AML-193 (cell line): ENCODE data around the gene KIF1A.
"Not testable (repeated sequence)": the region's sequence is repeated elsewhere in the genome, so short reads cannot be mapped to it uniquely, and the experiment has no call there.

Experiments used
- DNase-seq, 2 experiments: peaks; one replicate each; lab custom pipeline; 2025; lab: John Stamatoyannopoulos, UW

KIF1A gene

GRCh38 chr2:240846873-240847595, 27.0 kb upstream of the KIF1A start:
- DNase-seq = no peak

DNA sequence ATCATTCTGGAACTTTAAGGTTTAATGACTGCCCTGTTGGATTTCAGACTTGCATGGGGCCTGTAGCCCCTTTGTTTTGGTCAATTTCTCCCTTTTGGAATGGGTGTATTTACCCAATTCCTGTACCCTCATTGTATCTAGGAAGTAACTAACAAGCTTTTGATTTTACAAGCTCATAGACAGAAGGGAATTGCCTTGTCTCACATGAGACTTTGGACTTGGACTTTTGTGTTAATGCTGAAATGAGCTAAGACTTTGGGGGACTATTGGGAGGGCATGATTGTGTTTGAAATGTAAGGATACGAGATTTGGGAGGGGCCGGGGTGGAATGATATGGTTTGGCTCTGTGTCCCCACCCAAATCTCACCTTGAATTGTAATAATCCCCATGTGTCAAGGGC, 26.3 kb upstream of the KIF1A start:
- DNase-seq = not testable (repeated sequence)

DNA sequence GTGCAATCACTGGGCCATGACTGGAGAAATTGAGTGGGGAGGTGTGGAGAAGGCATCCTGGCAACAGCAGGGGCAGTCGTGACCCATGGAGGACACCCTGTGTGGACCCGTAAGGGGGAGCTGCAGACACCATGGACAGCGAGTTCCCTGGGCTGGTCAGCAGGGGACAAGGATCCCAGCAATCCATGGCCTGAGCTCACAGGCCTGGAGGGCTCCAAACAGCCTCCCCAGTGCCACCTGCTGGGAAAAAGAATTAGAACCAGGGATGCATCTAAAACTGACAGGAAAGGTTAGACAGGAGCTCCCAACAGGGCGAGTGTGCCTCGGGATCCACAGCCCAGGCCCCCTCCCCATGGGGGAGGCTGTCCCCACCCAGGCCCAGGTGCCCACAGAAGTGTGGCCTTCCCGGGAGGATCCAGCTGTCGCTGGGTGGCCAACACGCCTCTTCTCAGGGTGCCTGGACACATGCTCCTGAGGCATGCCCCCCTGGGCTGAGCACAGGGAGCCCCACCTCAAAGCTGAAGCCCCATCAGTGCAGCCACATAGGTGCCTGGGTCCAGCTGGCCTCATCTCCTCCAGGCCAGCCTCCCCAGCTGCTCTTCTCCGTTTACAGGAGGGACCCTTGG, 20.5 kb upstream of the KIF1A start:
- DNase-seq = no peak

DNA sequence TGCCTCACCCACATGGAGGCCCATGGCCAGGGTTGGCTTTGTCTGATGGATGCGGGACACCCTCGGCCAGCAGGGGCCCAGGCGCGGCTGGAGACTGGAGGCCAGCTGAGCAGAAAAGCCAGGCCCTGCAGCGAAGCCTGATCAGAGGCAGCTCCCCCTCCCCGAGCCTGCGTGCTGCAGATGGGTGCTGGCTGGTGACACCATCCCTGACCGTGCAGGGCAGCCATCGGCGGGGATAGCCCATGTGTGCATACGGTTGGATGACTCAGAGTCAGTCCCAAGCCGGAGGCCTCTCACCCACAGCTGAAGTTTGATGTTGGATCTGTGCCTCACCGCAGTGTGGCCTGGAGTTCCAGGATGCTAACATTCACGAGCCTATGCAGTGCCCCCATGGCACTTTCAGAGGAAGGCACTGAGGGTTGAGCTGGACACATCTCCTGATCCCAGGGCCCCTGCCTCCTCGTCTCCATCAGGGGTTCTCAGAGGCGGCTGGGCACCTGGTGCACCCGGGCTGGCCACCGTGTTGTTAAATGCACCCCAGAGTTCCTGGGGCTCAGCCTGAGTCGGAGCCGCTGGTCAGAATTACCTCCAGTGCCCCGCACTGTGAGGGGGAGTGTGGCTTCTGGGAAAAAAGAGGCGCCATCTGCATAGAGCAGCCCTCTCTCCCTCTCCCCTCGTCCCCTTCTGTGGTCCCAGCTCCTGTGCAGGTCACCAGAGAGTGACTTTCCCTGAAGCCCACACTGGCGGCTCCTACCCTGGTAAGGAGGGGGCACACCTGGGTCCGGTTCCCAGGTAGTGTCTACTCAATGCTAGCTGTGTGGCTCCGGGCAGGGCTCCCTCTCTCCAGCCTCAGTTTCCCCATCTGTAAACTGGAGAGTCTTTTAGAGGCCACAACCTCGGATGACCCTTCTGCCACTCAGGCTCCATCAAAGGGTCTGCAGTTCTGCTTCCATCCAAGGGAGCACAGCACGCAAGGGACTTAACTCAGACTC, 19.4 kb upstream of the KIF1A start:
- no peak for DNase-seq

- DNase-seq = no peak
These were observed 17.6 kb upstream of the KIF1A start for GRCh38 chr2:240837621-240838020.

GRCh38 chr2:240836781-240837467, 16.9 kb upstream of the KIF1A start:
- no peak for DNase-seq

GRCh38 chr2:240835528-240835927, 15.5 kb upstream of the KIF1A start:
- no peak for DNase-seq

- DNase-seq = no peak
These were observed 14.5 kb upstream of the KIF1A start for GRCh38 chr2:240834377-240834975.

GRCh38 chr2:240833724-240834285, 13.8 kb upstream of the KIF1A start:
- DNase-seq = no peak

DNA sequence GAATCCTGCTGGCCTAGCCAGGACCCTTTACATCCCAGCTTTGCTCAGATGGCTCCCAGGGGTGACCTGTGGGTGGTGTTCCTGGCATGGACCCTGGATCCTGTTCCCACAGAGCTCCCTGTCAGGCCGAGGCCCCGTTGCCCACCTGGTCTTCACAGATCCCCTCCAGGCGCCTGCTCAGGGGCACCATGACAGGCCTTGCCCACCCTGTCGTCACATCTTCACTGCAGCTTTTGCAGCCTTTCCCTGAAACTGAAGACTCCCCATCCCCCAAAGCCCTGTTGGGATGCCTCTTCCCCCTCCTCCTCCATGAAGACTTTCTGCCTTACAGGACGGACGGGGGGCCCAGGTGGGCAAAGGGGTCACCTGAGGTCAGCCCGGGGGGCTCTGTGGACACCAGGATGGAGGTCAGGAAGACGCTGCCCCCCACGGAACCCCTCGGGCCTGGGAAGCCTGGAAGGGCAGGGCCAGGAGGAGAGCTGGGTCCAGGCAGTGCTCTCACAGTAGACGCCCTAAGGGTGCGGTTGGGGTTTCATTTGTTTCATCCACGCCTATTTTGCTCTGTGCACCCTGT, 13.0 kb upstream of the KIF1A start:
- DNase-seq = no peak

DNA sequence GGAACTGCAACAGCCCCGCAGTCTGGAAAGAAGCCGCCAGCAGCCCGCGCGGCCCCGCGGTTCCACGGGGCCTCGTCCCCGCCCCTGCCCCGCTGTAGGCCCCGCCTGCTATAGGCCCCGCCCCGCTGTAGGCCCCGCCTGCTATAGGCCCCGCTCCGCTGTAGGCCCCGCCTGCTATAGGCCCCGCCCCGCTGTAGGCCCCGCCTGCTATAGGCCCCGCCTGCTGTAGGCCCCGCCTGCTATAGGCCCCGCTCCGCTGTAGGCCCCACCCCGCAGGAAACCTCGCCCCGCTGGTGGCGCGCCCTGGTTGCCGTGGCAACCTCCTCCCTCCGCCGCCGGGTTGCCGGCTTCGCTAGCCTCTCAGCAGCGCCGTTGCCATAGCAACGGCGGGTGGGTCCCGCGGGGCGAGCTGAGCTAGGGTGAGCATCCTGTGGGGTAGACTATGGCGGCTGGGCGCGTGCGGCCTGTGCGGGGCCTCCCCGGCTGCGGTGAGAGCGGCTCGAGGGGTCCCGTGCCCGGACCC, 12.2 kb upstream of the KIF1A start:
- DNase-seq = no peak

DNA sequence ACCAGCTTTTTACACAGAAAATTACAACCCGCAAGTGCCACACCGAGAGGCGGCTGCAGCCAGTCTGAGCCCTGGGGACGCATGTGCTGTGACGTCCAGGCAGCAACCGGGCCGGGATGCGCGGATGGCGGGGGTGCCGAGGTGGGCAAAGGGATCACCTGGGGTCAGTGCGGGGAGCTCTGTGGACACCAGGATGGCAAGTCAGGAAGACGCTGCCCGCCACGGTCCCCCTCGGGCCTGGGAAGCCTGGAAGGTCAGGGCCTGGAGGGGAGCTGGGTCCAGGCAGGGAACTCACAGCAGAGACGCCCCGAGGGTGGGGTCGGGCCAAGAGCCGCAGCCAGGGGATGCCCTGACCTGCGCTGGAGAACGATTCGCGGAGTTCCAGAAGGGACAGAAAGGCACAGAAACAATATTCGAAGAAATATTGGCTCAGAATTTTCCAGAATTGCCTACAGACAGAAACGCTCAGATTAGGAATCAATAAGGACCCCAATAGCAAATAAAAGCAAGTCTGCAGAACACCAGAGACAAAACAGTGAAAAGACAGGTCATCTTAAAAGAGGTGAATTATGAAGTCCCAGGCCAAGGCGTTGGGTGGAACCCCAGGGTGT, 11.7 kb upstream of the KIF1A start:
- DNase-seq = no peak

- no peak for DNase-seq
These were observed 5.5 kb upstream of the KIF1A start for GRCh38 chr2:240825476-240825875.

DNA sequence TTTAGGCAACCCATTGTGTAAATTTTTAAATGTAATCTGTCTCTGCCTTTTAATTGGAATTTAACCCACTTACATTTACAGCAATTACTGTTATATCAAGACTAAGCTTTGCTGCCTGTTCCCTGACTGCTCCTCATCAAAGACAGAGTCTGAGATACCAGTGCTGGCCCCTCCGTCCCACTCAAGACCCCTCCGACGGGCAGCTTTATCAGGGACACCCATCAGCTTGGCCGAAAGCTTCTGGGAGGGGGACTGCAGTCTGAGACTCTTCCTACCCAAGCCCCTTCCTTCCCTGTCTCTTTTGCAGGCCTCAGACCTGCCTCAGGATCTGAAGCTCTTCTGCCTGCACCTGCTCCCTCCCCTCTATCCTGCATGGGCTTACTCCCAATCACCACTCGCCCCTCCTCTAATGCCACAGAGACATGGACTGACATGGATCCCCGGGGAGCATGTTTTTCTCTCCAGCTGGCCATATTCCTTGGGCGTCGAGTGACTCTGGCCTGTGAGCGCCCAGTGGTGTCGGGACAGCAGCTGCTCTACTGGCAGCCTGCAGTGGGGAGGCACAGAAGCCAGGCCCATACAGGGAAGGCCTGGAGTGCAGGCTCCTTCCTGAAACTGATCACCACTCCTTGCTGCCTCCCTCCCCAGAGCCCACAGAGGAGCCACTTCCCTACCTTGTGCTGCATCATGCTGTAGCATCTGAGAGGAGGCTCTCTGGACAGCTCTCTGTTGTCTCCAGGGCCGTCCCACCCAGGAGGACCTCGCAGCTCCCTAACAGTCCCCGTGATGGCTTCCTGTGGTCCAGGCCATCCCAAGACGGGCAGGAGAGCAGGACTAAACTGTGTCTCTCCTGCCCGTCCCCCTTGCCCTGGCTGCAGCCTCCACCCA, 3.7 kb upstream of the KIF1A start:
- DNase-seq = no peak

- no peak for DNase-seq
These were observed 2.3 kb upstream of the KIF1A start for GRCh38 chr2:240822280-240822847.

DNA sequence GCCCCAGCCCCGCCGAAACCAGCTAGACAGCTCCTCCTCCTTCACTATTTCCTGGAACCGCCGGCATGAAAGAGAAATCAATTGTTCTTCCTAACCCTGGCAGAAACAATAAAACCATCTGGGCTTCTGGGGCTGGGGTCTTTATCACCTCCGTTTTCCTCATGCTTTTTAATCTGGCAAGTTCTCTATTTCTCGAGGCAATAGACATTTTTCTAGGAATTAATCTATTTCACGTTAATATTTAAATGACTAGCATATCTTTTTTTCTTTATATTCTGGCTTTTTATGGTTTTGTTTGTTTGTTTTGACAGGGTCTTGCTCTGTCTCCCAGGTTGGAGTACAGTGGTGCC, 1.4 kb upstream of the KIF1A start:
- no peak for DNase-seq

DNA sequence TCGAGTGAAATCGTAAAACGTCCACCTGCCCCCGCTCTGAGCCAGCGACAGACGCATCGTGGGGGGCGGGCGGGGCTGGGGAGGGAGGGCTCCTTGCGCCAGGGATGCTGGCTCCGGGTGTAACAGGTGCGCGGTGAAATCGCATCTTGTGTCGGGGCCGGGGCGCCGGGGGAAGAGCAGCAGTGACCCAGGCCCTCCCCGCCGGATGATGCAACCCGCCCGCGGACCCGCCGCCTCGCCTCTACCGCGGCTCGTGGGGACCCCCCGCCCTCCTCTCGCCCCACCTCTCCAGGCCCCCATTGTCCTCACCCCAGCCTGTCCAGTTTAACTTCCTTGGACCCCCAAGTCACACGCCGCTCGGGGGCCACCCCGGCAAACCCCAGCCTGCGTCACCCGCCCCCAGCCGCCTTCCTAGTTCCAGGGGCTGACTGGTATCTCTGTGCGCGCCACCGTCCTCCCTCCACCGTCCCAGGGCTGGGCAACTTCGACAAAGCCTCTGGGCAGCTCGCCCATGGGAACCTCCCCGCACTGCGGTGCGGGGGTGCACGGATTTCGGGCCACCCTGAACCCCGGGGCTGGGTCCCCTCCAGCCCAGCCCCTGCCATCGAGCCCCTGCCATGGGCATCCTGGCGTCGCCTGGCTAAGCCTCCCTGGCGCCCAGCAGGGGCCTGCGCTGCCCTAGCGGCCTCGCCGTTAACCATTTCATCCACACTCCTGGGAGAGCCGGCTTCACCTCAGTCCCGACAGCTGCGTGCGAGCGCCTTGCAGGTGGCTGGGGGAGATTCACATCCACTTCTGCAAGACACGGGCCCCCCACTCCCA, 799 bp upstream of the KIF1A start:
- DNase-seq = no peak
